Endothelial cell (in vitro differentiated cells): ENCODE data around the gene MYO15B. TPM values are rescaled to one million over a fixed set of nuclear protein-coding genes. Genes with fewer than 3 reads are reported as not detected.

Experiments used
- DNase-seq: peaks from one replicate; pipeline ENCODE4 v3.0.0; 2021; ENCODE audit warnings: low spot score
- H3K27ac Mint-ChIP-seq: one replicate; pipeline ENCODE4 v1.8.0; 2021; ENCODE audit warnings: mixed read lengths, inconsistent platforms; ENCODE audit not compliant: unreplicated experiment
- H3K27me3 Mint-ChIP-seq: one replicate; pipeline ENCODE4 v1.8.0; 2021; ENCODE audit warnings: mild to moderate bottlenecking, moderate library complexity, mixed read lengths, inconsistent platforms; ENCODE audit not compliant: unreplicated experiment
- H3K36me3 Mint-ChIP-seq: one replicate; pipeline ENCODE4 v1.8.0; 2021; ENCODE audit warnings: mild to moderate bottlenecking, low read depth, mixed read lengths, inconsistent platforms; ENCODE audit not compliant: unreplicated experiment
- H3K4me1 Mint-ChIP-seq: one replicate; pipeline ENCODE4 v1.8.0; 2021; ENCODE audit warnings: mild to moderate bottlenecking, mixed read lengths, inconsistent platforms; ENCODE audit not compliant: unreplicated experiment
- H3K4me3 Mint-ChIP-seq: one replicate; pipeline ENCODE4 v1.8.0; 2021; ENCODE audit warnings: mild to moderate bottlenecking, mixed read lengths, inconsistent platforms; ENCODE audit not compliant: unreplicated experiment
- H3K9me3 Mint-ChIP-seq: one replicate; pipeline ENCODE4 v1.8.0; 2021; ENCODE audit warnings: mixed read lengths, inconsistent platforms; ENCODE audit not compliant: unreplicated experiment
- total RNA-seq: library from RNA; stranded (reverse); fragmentation: NEBNext Ultra II Directional; extraction: Animal tissue kit (Norgen Biotek cat#: 25700); gene quantifications from one replicate; pipeline ENCODE4 v1.2.1, GENCODE V29; 2021; ENCODE audit not compliant: unreplicated experiment
- TF ChIP-seq, protein P1 (sequence below): fragments of 200-600 bp; sonication (generic); IDR thresholded peaks from one replicate; pipeline ENCODE4 v1.5.0; 2021; ENCODE audit warnings: antibody characterized with exemption; ENCODE audit not compliant: unreplicated experiment

Gene MYO15B
- total RNA-seq, 1 donor from 2014 or later, result 224 TPM

DNA sequence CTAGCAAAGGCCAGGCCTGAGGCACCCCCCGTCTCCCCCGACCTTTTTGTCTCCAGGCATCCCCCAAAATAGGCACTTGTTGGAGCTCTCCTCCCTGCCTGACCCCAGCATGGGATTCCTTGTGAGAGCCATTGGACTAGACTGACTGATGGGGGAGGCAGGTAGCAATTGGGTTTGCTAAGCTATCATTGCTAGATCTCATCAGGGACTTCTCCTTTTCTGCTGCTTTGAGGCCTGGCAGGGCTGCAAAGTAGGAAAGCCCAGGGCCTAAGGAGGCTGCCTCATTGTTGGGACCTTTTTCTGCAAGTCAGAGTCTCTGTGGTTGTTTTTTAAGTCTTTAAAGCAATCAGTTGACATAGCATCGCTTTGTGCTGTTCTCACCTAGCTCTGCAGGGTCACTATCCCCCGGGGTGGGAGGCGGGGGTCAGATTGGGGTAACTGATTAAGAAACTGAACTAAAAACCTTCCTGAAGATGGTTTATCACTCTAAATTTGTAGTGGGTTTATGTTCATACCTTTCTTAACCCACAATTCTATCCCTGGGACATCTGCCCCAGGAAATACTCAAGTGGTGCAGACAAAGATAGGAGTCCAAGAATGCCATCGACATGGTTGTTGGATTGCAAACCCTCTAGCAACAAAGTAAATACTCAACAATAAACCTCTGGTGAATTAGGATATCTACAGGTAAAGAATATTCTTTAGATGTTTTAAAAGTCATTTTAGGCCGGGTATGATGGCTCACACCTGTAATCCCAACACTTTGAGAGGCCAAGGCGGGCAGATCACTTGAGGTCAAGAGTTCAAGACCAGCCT, 34.1 kb upstream of the MYO15B start:
- Mint-ChIP-seq H3K36me3 (no peaks in the 10 kb centered on the region), H3K9me3 (no peaks in the 10 kb centered on the region), H3K27ac (no peak overlapping the region), H3K4me1 (peaks cover 12% of the 10 kb centered on the region), H3K27me3 (peaks cover 4% of the 10 kb centered on the region), H3K4me3 (no peak overlapping the region)
- TF ChIP-seq, protein P1, sequence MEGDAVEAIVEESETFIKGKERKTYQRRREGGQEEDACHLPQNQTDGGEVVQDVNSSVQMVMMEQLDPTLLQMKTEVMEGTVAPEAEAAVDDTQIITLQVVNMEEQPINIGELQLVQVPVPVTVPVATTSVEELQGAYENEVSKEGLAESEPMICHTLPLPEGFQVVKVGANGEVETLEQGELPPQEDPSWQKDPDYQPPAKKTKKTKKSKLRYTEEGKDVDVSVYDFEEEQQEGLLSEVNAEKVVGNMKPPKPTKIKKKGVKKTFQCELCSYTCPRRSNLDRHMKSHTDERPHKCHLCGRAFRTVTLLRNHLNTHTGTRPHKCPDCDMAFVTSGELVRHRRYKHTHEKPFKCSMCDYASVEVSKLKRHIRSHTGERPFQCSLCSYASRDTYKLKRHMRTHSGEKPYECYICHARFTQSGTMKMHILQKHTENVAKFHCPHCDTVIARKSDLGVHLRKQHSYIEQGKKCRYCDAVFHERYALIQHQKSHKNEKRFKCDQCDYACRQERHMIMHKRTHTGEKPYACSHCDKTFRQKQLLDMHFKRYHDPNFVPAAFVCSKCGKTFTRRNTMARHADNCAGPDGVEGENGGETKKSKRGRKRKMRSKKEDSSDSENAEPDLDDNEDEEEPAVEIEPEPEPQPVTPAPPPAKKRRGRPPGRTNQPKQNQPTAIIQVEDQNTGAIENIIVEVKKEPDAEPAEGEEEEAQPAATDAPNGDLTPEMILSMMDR, result no peak
- DNase-seq, result no peak

DNA sequence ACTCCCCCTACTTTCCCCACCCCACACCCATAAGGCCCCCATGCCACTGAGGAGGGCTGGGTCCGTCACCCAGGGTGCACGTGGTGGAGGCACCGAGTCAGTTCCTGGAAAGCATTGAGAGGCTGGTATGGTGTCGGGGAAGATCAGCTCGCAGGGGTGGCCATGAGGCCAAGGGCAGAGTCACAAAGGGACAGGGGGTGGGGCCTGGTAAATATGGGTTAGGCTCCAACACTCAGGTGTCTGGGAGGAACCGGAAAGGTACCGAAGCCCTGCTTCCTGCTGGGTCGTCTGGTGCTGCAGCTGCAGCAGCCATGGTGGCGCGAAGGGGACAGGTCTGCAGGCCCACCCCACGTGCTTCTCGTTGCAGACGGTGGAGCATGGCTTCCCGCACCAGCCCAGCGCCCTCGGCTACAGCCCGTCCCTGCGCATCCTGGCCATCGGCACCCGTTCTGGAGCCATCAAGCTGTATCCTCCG, 31.9 kb upstream of the MYO15B start:
- Mint-ChIP-seq H3K27ac (no peak overlapping the region), H3K9me3 (no peaks in the 10 kb centered on the region), H3K4me3 (no peak overlapping the region), H3K4me1 (peaks cover 12% of the 10 kb centered on the region), H3K36me3 (no peaks in the 10 kb centered on the region), H3K27me3 (peaks cover 4% of the 10 kb centered on the region)
- TF ChIP-seq, protein P1, result no peak
- no peak for DNase-seq

DNA sequence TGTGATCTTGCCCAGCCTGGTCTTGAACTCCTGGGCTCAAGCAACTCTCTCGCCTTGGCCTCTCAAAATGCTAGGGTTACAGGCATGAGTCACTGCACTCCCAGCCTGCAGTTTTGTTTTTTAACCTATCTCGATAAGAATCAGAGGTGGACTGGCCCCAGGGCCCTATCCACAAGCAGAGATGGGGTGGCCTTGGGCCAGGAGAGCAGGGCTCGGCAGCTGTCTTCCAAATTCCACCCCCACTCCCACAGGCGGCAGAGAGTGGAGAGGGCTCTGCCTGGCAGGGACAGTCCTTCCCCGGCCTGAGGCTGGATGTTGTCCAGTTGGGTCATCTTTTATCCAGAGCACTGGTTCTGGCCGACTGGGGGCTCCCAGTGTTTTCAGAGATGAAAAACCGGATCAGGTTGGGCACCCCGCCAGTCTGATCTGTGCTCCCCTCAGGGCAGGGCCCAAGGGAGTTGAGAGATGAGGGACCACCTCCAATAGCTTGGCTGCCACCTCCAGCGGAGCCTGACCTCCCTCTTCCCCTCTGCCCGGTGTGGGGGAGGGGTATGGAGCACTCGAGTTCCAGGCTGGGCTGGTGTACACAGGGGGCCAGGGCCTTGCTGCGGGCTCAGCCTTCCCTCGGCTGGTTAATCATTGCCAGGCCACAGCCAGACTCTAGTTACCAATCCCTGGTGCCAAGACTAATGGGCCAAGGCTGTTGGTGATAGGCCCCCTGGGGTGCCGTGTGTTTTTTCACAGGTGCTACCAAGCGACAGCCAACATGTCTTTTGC, 30.3 kb upstream of the MYO15B start:
- peaks cover 12% of the 10 kb centered on the region for H3K4me1 Mint-ChIP-seq
- H3K36me3 Mint-ChIP-seq, result no peaks in the 10 kb centered on the region
- H3K9me3 Mint-ChIP-seq, result no peaks in the 10 kb centered on the region
- no peak overlapping the region for H3K27ac Mint-ChIP-seq
- TF ChIP-seq, protein P1, result no peak
- peaks cover 6% of the 10 kb centered on the region for H3K27me3 Mint-ChIP-seq
- H3K4me3 Mint-ChIP-seq, result no peak overlapping the region
- DNase-seq, result no peak

DNA sequence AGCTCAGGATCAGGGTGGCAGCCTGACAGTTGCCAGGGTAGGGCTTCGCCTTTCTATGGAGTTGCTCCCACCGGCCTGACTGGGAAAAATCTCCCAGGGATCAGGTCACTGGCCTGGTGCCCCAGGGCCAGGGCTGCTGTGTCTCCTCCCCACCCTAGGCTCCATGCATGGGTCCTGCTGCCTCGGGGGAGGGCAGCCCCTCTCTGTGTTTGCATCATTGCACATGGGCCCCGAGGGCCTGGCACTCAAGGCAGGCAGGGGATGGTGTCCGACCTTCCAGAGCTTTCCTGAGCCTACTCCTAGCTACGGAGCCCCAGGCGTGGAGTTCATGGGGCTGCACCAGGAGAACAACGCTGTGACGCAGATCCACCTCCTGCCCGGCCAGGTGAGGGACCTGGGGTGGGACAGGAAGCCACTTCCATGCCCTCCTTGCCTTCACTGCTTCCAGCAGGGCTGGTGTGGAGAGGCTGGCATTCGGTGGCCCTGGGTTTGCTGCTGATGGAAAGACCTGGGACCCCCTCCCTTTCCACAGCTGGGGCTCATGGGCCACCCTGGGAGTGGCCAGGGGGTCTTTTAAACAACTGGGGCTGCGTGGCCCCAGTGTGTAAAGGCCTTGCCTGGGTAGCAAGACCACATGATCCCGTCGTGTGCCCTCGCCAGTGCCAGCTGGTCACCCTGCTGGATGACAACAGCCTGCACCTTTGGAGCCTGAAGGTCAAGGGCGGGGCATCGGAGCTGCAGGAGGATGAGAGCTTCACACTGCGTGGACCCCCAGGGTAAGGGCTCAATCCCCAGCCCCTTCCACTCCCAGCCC, 29.5 kb upstream of the MYO15B start:
- TF ChIP-seq, protein P1, result no peak
- Mint-ChIP-seq H3K27me3 (peaks cover 6% of the 10 kb centered on the region), H3K36me3 (no peaks in the 10 kb centered on the region), H3K27ac (no peak overlapping the region), H3K9me3 (no peaks in the 10 kb centered on the region), H3K4me1 (peaks cover 6% of the 10 kb centered on the region), H3K4me3 (no peak overlapping the region)
- no peak for DNase-seq
